ENCODE measurements around the gene MAP3K19. TPM values are rescaled to one million over a fixed set of nuclear protein-coding genes. Genes with fewer than 3 reads are reported as not detected.

MAP3K19 gene
- total RNA-seq, 1 experiment from 2014 or later, result not detected

GRCh38 chr2:135074216-135074615, 27.0 kb upstream of the MAP3K19 start:
- ChIA-PET POLR2A (no interaction called here), CTCF (no interaction called here)
- DNase-seq (ENCODE audit: low read depth, low spot score) (no peak), ATAC-seq (no peak)
- TF ChIP-seq TCF7L2 (IDR thresholded peaks at IDR 0.05; ENCODE audit: low read depth, low read length) (no peak), POLR2AphosphoS5 (IDR thresholded peaks at IDR 0.05; ENCODE audit: low read depth, low read length) (no peak), SIN3A (IDR thresholded peaks at IDR 0.05; ENCODE audit: borderline replicate concordance, insufficient read depth, low read depth, low read length) (no peak), CTCF (IDR thresholded peaks at IDR 0.05) (no peak), REST (IDR thresholded peaks at IDR 0.05; ENCODE audit: insufficient read depth in 1 of 2, low read depth in 2 of 2, low read length in 1 of 2) (no peak)
- H3K4me1 ChIP-seq (ENCODE audit: control insufficient read depth, insufficient read depth, low read length), result no peaks in the 10 kb centered on the region
- no peak overlapping the region for H3K27ac ChIP-seq (ENCODE audit: low read length)
- BruUV-seq (replicated peaks), result no TSS peak
- in situ Hi-C loops (cut with HindIII; ENCODE audit: low pct_unique_long_range_greater_than_20kb, low sequenced_read_pairs) (no loop called here), intact Hi-C loops (cut with micrococcal nuclease; ENCODE audit: unreplicated experiment) (no loop called here)
- H3K36me3 ChIP-seq (ENCODE audit: control insufficient read depth, insufficient read depth, low read length), result no peaks in the 10 kb centered on the region
- peaks cover 30% of the 10 kb centered on the region; the same call in 1 of the 2 replicates for H3K9me3 ChIP-seq (ENCODE audit: control insufficient read depth, insufficient read depth, low read depth, low read length)
- no peaks in the 10 kb centered on the region for H3K27me3 ChIP-seq (ENCODE audit: control insufficient read depth, insufficient read depth, low read length)
- no peak overlapping the region for H3K4me3 ChIP-seq (ENCODE audit: low read depth in 2 of 2, low read length in 2 of 2)

- DNase-seq (ENCODE audit: low read depth, low spot score) (no peak), ATAC-seq (no peak)
- ChIA-PET CTCF (no interaction called here), POLR2A (no interaction called here)
- peaks cover 39% of the 10 kb centered on the region; the same call in 1 of the 2 replicates for H3K9me3 ChIP-seq (ENCODE audit: control insufficient read depth, insufficient read depth, low read depth, low read length)
- H3K27ac ChIP-seq (ENCODE audit: low read length), result no peak overlapping the region
- no peaks in the 10 kb centered on the region for H3K27me3 ChIP-seq (ENCODE audit: control insufficient read depth, insufficient read depth, low read length)
- intact Hi-C loops (cut with micrococcal nuclease; ENCODE audit: unreplicated experiment) (no loop called here), in situ Hi-C loops (cut with HindIII; ENCODE audit: low pct_unique_long_range_greater_than_20kb, low sequenced_read_pairs) (no loop called here)
- TF ChIP-seq CTCF (IDR thresholded peaks at IDR 0.05) (no peak), TCF7L2 (IDR thresholded peaks at IDR 0.05; ENCODE audit: low read depth, low read length) (no peak), REST (IDR thresholded peaks at IDR 0.05; ENCODE audit: insufficient read depth in 1 of 2, low read depth in 2 of 2, low read length in 1 of 2) (no peak), POLR2AphosphoS5 (IDR thresholded peaks at IDR 0.05; ENCODE audit: low read depth, low read length) (no peak), SIN3A (IDR thresholded peaks at IDR 0.05; ENCODE audit: borderline replicate concordance, insufficient read depth, low read depth, low read length) (no peak)
- H3K4me3 ChIP-seq (ENCODE audit: low read depth in 2 of 2, low read length in 2 of 2), result no peak overlapping the region
- no peaks in the 10 kb centered on the region for H3K4me1 ChIP-seq (ENCODE audit: control insufficient read depth, insufficient read depth, low read length)
- BruUV-seq (replicated peaks), result no TSS peak
- no peaks in the 10 kb centered on the region for H3K36me3 ChIP-seq (ENCODE audit: control insufficient read depth, insufficient read depth, low read length)
These were observed 25.1 kb upstream of the MAP3K19 start for GRCh38 chr2:135072125-135072997.

All from Panc1 (cell line).